Measurements from ENCODE around the gene SLC7A8.

Gene SLC7A8

GRCh38 chr14:23154964-23155587, 28.4 kb downstream of the SLC7A8 start:
- no peak for DNase-seq

- no peak for DNase-seq
Measured at GRCh38 chr14:23153851-23154796, 29.3 kb downstream of the SLC7A8 start.

GRCh38 chr14:23151342-23151741, 32.1 kb downstream of the SLC7A8 start:
- DNase-seq: no peak

GRCh38 chr14:23149745-23150144, 33.7 kb downstream of the SLC7A8 start:
- no peak for DNase-seq

GRCh38 chr14:23148591-23149249, 34.7 kb downstream of the SLC7A8 start:
- DNase-seq: no peak

GRCh38 chr14:23147676-23148075, 35.8 kb downstream of the SLC7A8 start:
- no peak for DNase-seq

- DNase-seq: no peak
Measured at GRCh38 chr14:23146980-23147379, 36.5 kb downstream of the SLC7A8 start.

GRCh38 chr14:23146351-23146910, 37.0 kb downstream of the SLC7A8 start:
- DNase-seq: no peak

GRCh38 chr14:23145794-23146350, 37.6 kb downstream of the SLC7A8 start:
- no peak for DNase-seq

- no peak for DNase-seq
Measured at GRCh38 chr14:23143911-23144310, 39.5 kb downstream of the SLC7A8 start.

GRCh38 chr14:23142826-23143225, 40.6 kb downstream of the SLC7A8 start:
- DNase-seq: no peak

GRCh38 chr14:23141706-23142444, 41.6 kb downstream of the SLC7A8 start:
- no peak for DNase-seq

- DNase-seq: no peak
Measured at GRCh38 chr14:23140371-23140770, 43.1 kb downstream of the SLC7A8 start.

- DNase-seq: no peak
Measured at GRCh38 chr14:23139874-23140273, 43.6 kb downstream of the SLC7A8 start.

GRCh38 chr14:23137813-23138535, 45.5 kb downstream of the SLC7A8 start:
- DNase-seq: no peak

- no peak for DNase-seq
Measured at GRCh38 chr14:23137192-23137812, 46.2 kb downstream of the SLC7A8 start.

GRCh38 chr14:23136566-23137133, 46.8 kb downstream of the SLC7A8 start:
- no peak for DNase-seq

GRCh38 chr14:23132970-23133369, 50.5 kb downstream of the SLC7A8 start:
- DNase-seq: no peak

- no peak for DNase-seq
Measured at GRCh38 chr14:23131482-23131881, 52.0 kb downstream of the SLC7A8 start.

GRCh38 chr14:23130871-23131270, 52.6 kb downstream of the SLC7A8 start:
- DNase-seq: no peak
